HG03139 (cell line): Measurements from ENCODE around the gene CBFA2T3.
"Not testable (repeated sequence)": the region's sequence is repeated elsewhere in the genome, so short reads cannot be mapped to it uniquely, and the experiment has no call there.

Experiments
- ATAC-seq: cut with Tn5 transposase; IDR thresholded peaks from one replicate; pipeline ENCODE4 v1.9.1; 2021; ENCODE audit not compliant: unreplicated experiment

Gene CBFA2T3

DNA sequence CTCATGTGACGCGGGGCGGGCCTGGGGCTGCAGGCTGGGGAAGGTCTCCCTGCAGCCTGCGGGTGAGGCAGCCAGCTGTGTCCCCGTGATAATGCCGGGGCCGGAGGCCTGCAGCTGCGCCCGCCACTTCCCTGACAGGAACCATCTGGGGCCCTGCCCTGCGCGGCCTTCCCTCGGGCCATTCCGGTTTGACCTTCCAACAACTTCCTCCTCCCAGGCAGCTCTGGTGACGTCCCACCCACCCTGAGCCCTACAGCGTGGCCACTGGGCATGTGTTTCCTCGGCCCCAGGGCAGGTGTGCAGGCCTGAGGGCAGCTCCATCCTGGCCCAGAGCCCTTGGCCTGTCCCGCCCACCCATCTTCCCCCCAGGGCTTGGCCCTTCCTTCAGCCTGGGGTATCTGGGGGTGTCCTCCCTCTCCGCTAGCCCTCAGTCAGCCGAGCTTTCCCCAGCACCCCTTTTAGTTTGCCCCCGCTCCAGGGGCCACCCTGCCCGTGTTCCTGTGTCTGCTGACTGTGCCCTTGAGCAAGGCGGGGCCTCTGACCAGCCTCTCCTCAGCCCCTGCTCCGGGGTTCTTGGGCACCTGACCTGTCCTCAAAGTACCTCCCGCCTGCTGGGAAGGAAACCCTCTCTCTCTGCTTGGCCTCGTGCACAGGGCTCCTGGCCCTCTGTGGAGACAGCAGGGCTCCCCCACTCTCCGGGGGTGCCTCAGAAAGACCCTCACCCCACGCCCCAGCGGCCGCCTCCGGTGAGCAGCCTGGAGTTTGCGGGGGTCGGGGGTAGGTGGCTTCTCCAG, at the start of gene CBFA2T3:
TSS of gene CBFA2T3 (minus strand) at position 190 of the 794 bp plus-strand sequence. CDS start 400 bp downstream, outside the sequence.
- ATAC-seq = no peak

DNA sequence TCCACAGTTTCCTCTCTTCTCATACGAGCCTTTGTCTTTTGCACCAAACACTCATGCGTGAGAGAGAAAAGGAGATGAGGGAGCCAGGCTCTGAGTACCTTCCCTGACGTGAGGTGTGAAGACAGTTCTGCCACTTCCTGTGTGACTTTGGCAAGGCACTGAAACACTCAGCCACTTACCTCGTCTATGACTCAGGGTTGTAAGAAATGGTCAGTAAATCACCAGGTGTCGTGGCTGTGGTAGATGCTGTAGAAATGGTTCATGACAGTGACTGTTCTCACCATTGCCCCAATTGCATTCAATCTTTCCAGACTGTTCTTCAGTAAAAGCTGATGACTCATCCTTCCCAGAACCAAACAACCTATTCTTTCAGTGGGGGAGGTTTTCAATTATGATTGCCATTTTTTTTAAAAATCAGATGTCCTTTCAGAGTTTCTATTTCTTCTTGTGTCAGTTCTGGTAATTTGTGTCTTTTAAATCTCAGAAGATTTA, 49.2 kb upstream of the CBFA2T3 start:
- ATAC-seq = no peak

DNA sequence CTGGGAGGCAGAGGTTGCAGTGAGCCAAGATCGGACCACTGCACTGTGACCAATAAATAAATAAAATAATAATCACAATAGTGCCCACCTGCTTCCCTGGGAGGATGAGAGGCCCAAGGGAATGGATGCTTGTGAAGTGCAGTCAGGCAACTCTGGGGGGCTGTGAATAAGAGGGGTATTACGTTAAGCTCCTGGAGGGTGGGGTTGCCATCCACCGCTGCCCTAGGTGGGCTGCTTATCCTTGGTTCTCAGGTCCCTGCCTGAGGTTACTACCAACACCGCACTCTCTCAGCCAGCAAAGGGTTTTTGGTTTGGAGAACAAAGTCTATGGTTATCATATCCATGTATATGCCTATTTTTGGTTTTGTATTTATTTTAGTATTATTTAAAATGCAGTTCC, 48.6 kb upstream of the CBFA2T3 start:
- ATAC-seq = no peak

DNA sequence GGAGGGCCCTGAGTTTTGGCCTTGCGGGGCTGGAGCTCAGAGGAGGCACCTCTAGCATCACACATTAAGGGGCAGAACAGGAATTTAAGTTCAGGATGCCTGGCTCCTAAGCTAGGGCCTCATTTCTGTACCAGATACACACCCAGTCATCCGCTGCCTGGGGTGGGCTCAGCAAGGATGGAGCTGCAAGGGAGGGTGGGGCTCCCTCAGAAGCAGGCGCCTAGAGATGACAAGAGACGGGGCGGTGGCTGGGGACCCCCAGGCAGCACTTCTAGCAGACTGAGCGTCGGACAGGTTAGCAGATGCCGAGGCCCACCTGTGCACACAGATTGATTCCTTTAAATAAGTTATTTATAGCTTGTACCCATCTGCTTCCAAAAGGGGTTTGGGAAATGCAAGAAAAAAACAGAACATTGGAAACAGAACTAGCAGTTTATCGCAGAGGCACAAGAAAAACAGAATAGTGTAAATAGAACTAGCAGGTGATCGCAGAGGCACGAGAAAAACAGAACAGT, 47.6 kb upstream of the CBFA2T3 start:
- ATAC-seq = no peak

DNA sequence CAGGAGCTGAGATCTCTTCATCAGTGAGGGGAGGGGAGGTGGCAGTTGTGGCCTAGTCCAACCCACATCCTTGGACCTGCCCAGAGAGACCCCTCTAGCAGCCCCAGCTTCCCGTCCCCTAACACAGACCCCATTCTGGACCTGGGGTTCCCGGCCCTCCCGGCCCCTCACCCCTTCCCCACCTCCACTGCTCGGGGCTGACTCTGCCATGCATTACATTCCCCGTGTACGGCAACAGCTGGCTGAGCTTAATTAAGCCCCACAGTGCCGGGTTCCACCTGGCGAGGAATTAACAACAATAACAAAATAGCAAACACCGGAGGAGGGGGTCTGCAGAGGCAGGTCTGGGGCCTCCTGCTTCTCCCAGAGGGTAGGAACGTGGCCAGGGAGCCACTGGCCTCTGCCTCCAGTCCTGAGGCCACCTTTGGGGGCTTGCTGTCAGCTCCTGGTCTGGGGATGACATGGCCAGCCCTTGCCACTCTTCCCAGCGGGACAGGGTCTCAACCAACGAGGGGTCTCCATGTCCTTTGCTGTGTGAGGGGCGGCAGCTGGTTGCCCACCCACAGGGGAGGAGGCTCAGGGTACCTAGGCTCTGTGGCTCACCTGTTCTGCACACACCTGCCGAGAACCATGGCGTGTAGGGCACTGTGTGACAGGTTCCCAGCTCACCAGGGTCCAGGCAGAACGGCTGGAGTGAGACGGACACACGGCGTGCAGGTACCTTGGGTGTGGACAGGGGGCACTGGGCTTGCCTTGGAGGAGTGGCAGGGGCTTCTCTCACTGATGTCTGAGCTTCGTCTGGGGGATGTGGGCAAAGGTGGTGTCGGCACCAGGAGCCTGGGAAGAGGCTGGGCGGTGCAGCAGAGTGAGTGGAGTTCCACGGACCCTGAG, 46.9 kb upstream of the CBFA2T3 start:
- ATAC-seq = no peak

DNA sequence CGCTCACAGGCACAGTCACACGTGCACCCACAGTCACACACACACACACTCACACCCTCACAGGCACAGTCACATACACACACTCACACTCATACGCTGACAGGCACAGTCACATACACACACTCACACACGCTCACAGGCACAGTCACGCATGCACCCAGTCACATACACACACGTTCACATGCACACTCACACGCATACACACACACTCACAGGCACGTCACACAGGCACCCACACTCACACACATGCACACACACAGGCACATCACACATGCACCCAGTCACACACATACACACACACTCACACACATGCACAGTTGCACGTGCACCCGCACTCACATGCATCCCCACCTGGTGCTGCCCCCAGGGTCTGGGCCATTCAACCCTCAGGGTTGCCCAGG, 46.1 kb upstream of the CBFA2T3 start:
- ATAC-seq = no peak

DNA sequence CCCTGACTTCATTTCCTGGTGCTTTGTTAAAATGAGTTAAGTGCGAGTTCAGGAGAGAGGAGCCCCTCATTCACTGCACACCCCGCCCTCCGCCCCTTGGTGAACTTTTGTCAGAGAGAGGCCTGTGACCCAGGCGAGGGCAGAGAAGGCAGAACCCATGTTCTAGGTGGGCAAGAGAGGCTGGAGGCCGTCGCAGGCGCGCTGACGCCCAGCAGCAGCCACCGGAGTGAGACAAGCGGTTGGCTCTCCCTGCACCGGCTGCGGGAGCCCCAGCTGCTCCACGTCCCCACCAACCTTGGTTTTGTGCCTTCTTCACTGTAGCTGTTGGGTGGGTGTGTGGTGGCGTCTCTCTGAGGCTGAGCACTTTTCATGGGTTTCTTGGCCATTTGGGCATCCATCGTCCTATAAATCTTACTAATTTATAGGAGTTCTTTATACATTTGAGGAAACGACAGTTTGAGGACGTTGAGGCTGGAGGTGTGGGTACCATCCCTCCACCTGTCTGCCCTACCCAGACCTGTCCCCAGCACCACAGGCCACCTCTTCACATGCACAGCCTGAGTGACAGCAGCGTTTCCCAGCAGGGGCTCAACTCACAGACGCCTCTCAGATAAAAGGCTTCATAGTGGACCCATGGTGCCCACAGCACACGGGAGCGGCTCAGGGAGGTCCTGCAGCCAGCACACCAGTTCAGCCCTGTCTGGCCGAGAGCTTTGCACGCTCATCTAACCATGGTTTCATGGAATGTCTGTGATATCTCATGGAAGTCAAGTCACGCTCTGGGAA, 45.2 kb upstream of the CBFA2T3 start:
- ATAC-seq = no peak

DNA sequence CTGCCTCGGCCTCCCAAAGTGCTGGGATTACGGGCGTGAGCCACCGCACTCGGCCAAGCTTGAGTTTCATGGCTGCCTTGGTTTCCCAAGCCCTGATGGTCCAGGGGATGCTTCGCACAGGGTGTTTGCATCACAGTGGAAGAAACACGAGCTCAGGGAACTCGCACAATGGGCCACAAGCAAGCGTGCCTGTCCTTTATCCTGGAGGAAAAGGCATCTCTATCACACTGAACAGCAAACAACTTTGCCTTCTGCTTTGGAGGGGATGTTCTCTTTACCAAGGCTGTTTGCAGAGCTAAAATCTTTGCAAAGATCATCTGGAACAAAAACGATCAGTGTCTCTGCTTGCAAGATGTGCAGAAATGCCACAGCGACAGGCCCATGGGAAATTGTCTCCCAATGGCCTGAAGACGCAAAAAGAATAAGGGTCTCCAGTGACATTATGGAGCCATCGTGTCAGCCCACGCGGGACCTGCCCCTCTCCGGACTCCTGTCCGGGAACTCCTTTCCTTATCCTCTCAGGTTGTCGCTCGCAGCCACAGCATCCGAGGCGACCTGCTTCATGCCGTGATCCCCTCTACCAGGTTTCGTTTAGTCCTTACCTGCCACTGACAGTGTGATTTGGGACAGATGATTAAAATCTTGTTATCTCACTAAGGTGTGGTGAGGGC, 44.1 kb upstream of the CBFA2T3 start:
- no peak for ATAC-seq

DNA sequence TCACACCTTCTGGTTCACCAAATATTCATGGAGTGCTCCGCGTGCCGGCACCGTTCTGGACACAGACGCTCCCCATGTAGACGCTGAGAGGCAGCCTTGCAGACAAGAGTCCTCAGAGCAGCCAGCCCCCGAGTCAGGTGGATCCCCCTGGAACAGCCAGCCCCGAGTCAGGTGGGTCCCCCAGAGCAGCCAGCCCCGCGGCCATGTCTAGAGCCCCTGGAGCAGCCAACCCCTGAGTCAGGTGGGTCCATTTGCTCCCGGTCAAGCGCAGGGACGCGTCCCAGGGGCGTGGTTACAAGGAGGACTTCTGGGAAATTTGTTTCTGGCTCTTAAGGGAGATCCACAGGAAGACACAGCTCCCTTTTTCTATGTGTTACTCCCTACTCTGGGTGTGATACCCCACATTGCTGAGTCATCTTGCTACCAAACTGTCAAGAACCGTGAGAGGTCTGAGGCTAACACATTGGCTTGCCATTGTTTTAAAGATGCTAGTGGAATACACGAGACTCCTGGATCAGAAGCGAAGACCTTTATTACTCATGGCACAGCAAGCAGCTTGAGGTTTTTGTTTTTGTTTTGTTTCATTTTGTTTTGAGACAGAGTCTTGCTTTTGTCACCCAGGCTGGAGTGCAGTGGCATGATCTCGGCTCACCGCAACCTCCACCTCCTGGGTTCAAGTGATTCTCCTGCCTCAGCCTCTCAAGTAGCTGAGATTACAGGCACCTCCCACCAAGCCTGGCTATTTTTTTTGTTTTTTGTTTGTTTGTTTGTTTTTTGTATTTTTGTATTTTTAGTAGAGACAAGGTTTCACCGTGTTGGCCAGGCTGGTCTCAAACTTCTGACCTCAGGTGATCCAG, 43.3 kb upstream of the CBFA2T3 start:
- no peak for ATAC-seq

DNA sequence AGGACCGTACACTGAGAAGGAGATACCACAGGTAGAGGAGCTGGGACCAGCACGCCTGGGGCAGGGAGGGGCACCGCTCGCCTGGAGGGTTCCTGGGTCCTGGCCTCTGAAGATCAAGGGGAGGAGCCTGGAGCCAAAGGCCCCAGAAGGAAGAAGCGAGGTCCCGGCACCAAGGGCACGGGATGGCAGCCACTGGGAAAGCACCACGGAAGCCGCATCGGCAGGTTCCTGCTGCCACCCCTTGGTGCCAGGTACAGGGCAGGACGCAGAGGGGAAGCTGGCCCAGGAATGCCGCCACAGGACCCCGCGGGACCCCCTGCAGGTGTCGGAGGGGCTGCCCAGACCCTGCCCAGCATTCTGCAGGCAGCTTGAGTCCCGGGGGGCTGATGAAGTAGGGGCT, 42.5 kb upstream of the CBFA2T3 start:
- ATAC-seq = no peak

DNA sequence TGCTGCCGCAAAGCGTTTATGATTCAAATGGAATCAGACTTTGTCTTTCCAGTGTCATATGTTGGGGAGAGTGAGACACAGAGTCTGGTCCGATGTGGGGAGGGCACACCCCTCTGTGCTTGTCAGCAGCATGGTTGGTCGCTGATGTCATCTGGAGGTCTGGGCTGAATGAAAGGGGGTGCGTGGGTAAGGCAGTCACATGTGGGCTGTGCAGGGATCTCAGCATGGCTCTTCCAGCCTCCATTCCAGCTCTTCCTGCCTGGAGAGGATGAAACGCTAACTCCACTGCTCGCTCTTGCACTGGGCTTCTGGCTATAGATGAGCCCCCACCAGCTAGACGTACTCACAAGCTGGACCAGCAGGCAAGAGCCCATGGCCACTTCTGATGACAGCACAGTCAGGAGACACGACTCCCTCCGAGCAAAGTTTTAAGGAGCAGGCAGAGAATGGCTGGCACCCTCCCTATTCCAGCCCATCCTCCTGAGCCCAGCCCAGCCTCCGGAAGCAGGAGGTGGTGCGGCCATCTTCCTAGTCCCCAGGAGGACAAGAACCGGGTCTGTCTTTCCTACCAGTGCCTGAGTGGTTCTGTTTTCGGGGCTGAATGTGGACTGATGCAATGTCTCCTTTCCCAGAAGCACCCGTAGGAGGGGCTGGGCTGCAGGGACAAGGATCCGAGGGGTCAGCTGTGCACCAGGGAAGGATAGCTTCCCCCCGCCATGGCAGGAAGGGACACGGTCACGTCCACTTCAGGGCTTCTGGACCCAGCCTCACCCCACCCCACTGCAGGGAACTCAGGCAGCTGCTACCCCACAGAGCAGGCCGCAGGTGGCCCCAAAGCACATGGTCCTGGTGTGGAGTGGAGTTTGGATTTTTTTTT, 41.5 kb upstream of the CBFA2T3 start:
- ATAC-seq = no peak

DNA sequence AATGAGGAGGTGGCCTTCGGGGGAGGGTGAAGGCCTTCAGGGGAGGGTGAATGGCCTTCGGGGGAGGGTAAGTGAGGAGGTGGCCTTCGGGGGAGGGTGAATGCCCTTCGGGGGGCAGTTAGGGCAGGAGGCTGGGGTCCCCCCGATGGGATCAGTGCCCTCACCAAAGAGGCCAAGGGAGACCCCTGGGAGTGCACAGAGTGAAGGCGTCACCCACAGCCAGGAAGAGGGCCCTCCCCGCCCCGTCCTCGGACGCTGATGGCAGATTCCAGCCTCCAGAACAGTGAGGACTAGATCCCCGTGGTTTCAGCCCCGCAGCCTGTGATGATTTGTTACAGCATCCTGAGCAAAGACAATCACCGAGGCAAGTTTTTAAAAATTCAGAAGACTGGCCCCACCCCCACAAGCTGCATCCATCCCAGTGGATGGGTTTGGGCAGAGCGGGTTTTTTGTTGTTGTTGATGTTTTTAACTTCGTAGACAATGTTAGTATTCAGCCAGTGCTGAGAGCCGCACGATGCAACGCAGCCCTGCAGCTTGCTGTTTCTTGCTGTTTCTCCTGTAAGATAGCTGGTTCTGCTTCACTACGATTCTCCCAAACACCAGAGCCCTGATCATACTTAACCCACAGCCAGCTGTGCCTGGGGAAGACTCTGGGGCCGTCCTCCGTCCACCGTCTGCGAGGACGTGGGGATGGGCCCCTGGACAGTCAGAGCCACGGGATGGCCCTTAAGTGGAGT, 40.7 kb upstream of the CBFA2T3 start:
- no peak for ATAC-seq

DNA sequence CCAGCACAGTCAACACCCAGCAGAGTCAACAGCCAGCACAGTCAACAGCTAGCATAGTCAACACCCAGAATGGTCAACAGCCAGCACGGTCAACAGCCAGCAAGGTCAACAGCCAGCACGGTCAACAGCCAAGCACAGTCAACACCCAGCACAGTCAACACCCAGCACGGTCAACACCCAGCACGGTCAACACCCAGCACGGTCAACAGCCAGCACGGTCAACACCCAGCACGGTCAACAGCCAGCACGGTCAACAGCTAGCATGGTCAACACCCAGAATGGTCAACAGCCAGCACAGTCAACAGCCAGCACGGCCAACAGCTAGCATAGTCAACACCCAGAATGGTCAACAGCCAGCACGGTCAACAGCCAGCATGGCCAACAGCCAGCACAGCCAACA, 39.6 kb upstream of the CBFA2T3 start:
- ATAC-seq = not testable (repeated sequence)

DNA sequence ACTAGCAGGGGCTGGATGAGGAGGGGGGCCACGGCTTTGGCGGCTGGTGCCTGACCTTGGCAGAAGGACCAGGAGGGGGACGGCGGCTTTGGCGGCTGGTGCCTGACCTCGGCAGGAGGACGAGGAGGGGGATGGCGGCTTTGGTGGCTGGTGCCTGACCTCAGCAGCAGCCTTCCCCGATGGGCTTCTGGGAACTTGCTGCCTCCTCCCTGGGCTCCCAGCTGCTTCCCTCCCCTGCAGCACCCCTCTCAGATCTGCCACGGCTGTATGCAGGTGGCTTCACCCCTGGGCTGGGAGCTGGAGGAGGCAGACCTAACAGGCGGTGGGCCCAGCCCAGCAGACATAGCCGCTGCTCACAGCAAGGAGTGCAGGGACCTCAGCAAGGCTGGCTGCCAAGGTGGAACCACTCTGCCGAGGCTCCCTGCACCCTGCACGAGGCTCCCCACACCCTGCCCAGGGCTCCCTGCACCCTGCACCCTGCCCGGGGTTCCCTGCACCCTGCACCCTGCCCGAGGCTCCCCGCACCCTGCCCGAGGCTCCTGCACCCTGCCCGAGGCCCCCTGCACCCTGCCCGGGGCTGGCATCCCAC, 38.4 kb upstream of the CBFA2T3 start:
- ATAC-seq = no peak

DNA sequence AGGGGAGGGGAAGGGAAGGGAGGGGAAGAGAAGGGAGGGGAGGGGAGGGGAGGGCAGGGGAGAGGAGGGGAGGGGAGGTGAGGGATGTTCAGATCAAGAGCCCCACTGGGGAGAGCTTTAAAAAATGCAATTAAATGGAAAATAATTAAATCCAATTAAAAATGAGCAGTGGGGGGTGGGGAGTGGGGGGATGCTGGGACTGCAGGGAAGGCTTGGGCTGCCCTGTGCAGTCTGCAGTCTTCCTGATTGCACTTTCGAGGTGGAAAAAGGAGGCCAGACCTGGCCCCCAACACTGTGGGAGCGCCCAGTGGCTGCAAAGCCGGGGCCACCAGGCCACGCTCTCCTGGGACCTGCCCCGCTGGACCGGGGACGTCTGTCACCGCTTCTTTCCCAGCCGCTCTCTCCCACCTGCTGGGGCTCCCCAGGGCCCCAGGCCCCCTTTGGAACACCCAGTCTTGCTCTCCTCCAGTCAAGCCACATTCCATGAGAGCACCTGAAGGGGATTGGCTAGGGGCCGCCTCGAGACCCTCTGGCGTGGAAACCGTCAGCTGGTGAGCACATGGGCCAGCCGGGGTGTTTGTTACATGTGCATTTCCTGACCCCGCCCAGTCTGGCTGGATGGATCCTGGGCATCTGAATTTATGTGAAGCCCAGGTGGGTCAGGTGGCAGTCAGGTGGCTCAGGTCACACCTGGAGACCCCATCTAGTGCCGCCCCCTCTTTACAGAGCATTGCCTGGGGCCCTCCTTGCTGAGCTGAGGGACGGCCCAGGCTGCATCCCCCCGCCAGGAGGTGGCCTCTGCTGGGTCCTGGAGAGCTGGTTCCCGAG, 37.6 kb upstream of the CBFA2T3 start:
- ATAC-seq = no peak

DNA sequence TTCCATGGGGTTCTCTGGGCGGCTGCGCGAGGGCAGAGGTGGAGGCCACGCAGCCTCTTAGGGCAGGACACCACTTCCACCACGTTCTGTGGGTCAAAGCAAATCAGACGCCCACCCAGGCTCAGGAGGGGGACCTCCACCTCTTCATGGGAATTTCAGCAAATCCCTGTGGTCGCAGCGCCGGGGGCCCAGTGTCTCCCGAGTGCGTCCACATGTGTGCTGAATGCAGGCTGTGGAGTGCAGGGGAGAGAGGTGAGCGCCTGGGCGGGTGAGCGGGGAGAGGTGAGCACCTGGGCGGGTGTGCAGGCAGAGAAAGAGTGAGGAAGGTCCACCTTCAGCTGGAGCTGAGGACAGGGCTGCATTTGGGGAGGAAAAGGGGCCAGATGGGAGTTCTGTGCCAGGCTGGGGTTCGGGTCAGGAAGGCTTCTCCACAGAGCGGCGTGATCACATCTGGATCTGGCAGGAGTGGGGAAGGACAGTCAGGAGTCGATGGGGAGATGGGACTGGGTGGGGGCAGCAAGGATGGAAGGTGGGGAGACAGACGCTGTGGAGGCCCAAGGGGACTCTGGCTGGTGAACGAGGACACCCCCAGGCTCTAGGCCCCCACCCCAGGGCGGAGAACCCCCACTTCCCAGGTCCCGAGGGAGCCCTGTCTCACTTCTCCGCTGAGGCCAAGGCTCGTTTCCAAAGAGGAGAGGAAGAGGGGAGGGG, 36.8 kb upstream of the CBFA2T3 start:
- ATAC-seq = no peak
